Left ventricle myocardium inferior (tissue), 1 donor: ENCODE data around the gene AMMECR1. TPM values are rescaled to one million over a fixed set of nuclear protein-coding genes. Genes with fewer than 3 reads are reported as not detected.

ENCODE experiments used
- DNase-seq: peaks from one replicate; pipeline ENCODE4 v3.0.0-alpha.2; 2020
- H3K27ac ChIP-seq: fragments of 200-600 bp; replicated peaks from 2 replicates; pipeline ENCODE4 v1.8.0; 2021
- H3K27me3 ChIP-seq: fragments of 200-600 bp; 2 replicates; pipeline ENCODE4 v1.8.0; 2021; ENCODE audit warnings: low read depth
- H3K36me3 ChIP-seq: fragments of 200-600 bp; 2 replicates; pipeline ENCODE4 v1.8.0; 2021
- H3K4me1 ChIP-seq: fragments of 200-600 bp; 2 replicates; pipeline ENCODE4 v1.8.0; 2021
- H3K4me3 ChIP-seq: fragments of 200-600 bp; 2 replicates; pipeline ENCODE4 v1.8.0; 2021; ENCODE audit warnings: mild to moderate bottlenecking, moderate library complexity
- H3K9me3 ChIP-seq: fragments of 200-600 bp; replicated peaks from 2 replicates; pipeline ENCODE4 v1.8.0; 2021
- intact Hi-C: fragments of 100-400 bp; cut with micrococcal nuclease; formaldehyde crosslinking; loops from one replicate; pipeline ENCODE4 v1.11.0; 2022
- total RNA-seq: library from RNA; stranded (reverse); fragmentation: NEBNext Ultra II Directional; extraction: Animal tissue kit (Norgen Biotek cat#: 25700); gene quantifications from one replicate; pipeline ENCODE4 v1.2.1, GENCODE V29; 2021
- TF ChIP-seq, protein P1 (sequence below): fragments of 200-600 bp; IDR thresholded peaks from 2 replicates; pipeline ENCODE4 v1.8.0; 2021; ENCODE audit warnings: antibody characterized with exemption, mild to moderate bottlenecking, borderline replicate concordance
- donor health status: DM: no; HTN: yes; CAD: no; lungs with severe emphysema.

AMMECR1 gene
- total RNA-seq, 1 donor from 2014 or later = 0.91 TPM

DNA sequence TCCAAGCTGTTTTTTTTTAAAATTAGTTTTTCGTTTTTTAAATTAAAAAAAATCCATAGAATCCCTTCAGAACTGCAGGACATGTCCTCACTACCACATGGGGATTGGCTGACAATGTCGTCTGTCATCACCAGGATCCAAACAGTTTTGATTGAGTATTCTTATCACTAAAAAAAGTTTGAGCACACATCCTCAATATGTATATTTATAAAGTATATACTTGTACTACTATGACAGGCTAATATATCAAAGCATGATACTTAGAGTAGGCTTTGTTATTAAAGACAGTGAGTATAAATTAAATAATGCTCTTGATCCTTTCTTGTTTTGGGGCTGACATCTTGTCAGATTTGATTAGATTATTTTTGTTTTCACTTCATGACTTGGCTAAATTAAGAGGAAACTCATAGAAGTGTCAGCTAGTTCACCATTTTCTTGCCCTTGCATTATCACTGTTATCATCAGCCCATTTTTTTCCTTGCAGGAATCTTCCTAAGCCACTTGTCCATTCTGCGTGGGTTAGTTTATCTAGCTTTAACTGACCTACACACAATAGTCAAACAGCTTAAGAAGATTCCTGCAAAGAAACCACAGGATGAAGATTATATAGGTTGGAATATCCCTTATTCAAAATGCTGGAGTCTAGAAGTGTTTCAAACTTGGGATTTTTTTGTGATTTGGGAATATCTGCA, 92.8 kb downstream of the AMMECR1 start:
- H3K4me3 ChIP-seq = no peak overlapping the region
- DNase-seq = no peak
- intact Hi-C loops = no loop called here
- no peaks in the 10 kb centered on the region for H3K36me3 ChIP-seq
- no peak overlapping the region for H3K27ac ChIP-seq
- H3K9me3 ChIP-seq = no peaks in the 10 kb centered on the region
- TF ChIP-seq, protein P1, sequence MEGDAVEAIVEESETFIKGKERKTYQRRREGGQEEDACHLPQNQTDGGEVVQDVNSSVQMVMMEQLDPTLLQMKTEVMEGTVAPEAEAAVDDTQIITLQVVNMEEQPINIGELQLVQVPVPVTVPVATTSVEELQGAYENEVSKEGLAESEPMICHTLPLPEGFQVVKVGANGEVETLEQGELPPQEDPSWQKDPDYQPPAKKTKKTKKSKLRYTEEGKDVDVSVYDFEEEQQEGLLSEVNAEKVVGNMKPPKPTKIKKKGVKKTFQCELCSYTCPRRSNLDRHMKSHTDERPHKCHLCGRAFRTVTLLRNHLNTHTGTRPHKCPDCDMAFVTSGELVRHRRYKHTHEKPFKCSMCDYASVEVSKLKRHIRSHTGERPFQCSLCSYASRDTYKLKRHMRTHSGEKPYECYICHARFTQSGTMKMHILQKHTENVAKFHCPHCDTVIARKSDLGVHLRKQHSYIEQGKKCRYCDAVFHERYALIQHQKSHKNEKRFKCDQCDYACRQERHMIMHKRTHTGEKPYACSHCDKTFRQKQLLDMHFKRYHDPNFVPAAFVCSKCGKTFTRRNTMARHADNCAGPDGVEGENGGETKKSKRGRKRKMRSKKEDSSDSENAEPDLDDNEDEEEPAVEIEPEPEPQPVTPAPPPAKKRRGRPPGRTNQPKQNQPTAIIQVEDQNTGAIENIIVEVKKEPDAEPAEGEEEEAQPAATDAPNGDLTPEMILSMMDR = no peak
- H3K27me3 ChIP-seq = no peaks in the 10 kb centered on the region
- no peaks in the 10 kb centered on the region for H3K4me1 ChIP-seq

DNA sequence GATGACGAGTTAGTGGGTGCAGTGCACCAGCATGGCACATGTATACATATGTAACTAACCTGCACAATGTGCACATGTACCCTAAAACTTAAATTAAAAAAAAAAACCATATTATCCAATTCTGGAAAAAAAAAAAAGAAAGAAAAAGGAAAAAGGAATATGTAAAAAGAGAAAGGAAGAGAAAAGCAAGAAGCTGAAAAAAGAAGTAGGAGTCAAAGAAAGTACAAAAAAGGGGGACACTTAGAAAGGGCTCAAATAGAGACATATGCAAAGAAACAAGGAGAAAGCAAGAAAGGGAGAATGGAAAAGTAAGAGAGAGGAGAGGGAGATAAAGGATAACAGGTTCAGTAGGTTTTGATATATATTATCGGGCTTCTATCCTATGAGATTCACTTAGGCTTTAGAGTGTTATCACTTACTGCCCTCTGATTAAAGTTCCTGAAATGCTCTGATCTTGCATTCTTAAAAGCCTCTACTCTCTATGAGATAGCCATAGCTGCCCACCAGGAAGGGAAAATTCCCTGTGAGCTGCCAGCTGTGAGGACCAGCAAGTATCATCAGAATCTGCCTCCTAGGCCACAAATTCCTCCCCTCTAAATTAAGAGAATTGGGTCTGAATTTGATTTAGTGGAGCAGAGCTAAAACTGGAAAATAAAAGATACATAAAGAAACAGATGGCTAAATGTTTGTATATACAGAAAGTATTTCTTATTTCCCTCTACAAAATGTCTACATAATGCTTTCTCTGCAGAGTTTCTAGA, 95.2 kb downstream of the AMMECR1 start:
- no peaks in the 10 kb centered on the region for H3K27me3 ChIP-seq
- TF ChIP-seq, protein P1 = no peak
- no peaks in the 10 kb centered on the region for H3K4me1 ChIP-seq
- no peaks in the 10 kb centered on the region for H3K36me3 ChIP-seq
- DNase-seq = no peak
- no peak overlapping the region for H3K4me3 ChIP-seq
- intact Hi-C loops = no loop called here
- no peaks in the 10 kb centered on the region for H3K9me3 ChIP-seq
- no peak overlapping the region for H3K27ac ChIP-seq

DNA sequence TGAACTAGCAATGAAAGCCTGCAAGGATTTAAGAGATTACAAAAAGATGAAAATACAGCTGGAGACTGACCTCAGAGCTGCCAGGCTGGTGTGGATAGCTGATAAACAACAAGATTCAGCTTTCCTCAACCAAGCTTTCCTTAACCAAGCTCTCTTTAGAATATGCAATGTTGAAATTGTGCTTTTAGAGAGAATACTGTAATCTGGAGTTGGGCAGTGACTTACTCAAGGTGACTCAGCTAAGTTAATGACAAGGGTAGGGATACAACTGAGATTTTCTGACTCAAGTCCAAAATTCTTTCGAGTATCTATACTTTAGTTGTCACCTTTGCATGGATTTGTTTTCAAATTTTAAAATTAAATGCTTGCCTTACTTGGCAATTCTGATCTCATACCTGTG, 98.0 kb downstream of the AMMECR1 start:
- Histone ChIP-seq H3K27me3 (no peaks in the 10 kb centered on the region), H3K4me1 (no peaks in the 10 kb centered on the region), H3K36me3 (no peaks in the 10 kb centered on the region), H3K27ac (no peak overlapping the region), H3K4me3 (no peak overlapping the region), H3K9me3 (no peaks in the 10 kb centered on the region)
- DNase-seq = no peak
- TF ChIP-seq, protein P1 = no peak
- intact Hi-C loops = no loop called here

DNA sequence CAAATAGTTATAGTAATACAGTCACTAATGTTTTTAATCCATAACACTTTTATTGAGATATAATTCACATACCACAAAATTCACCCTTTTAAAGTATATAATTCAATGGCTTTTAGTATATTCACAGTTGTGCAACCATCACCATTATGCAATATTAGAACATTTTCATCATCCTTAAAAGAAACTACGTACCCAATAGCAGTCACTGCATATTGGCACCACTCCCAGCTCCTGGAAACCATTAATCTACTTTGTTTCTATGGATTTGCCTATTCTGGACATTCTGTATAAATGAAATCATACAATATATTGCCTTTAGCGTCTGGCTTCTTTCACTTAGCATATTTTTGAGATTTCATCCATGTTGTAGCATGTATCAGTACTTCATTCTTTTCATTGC, 99.3 kb downstream of the AMMECR1 start:
- TF ChIP-seq, protein P1 = no peak
- Histone ChIP-seq H3K4me1 (no peaks in the 10 kb centered on the region), H3K36me3 (no peaks in the 10 kb centered on the region), H3K27ac (no peak overlapping the region), H3K27me3 (no peaks in the 10 kb centered on the region), H3K4me3 (no peak overlapping the region), H3K9me3 (no peaks in the 10 kb centered on the region)
- no peak for DNase-seq
- intact Hi-C loops = no loop called here

DNA sequence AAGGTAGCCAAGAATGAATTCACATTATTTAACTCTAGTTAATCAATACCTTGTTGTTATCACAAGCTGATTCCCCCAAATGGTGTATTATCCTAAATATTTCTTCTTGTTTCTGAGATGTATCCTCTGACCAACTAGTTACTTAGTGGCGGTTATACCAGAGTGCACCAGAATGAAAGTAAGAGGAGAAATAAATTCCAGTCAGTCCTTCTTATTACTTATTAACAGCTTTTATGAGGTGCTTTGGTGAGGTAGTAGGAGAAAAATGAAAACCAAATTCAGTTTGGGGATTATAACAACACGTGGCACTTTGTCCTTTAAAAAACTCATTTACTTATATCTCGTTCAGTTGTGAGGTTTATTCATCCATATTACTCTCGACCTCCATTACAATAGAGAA, 101.9 kb downstream of the AMMECR1 start:
- no peaks in the 10 kb centered on the region for H3K4me1 ChIP-seq
- no peak for DNase-seq
- intact Hi-C loops = no loop called here
- TF ChIP-seq, protein P1 = no peak
- no peaks in the 10 kb centered on the region for H3K36me3 ChIP-seq
- no peaks in the 10 kb centered on the region for H3K27me3 ChIP-seq
- H3K9me3 ChIP-seq = no peaks in the 10 kb centered on the region
- H3K27ac ChIP-seq = no peak overlapping the region
- no peak overlapping the region for H3K4me3 ChIP-seq
